ENCODE measurements around the gene TMX3. TPM values are rescaled to one million over a fixed set of nuclear protein-coding genes. Genes with fewer than 3 reads are reported as not detected.

TMX3 gene
- total and polyA plus RNA-seq, 2 experiments from 2014 or later: 26.1 to 36.2 TPM

DNA sequence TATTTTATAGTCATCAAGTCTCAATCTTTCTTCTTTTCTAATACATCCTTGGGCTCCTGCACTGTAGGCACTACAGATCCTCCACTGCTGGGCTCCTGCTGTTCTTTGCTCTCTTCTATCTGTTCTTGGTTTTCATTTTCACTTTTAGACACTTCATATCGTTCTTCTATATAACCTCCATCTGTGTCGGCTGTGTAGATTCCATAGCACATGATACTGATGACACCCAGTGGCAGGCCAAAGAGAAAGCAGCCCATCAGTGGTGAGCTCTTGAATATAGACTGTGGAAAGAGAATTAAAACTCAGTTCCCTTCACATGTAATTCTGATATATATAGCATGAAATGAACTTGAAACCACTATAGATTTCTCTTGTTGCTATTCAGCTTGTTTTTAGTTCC, 38.0 kb downstream of the TMX3 start:
- Histone ChIP-seq H3K9me3 (ENCODE audit: low read depth) (no peaks in the 10 kb centered on the region), H3K27me3 (no peaks in the 10 kb centered on the region), H3K36me3 (peaks cover 52% of the 10 kb centered on the region), H3K4me1 (ENCODE audit: low read depth) (no peaks in the 10 kb centered on the region), H3K4me3 (no peak overlapping the region), H3K27ac (no peak overlapping the region)
- TF ChIP-seq, protein P1, sequence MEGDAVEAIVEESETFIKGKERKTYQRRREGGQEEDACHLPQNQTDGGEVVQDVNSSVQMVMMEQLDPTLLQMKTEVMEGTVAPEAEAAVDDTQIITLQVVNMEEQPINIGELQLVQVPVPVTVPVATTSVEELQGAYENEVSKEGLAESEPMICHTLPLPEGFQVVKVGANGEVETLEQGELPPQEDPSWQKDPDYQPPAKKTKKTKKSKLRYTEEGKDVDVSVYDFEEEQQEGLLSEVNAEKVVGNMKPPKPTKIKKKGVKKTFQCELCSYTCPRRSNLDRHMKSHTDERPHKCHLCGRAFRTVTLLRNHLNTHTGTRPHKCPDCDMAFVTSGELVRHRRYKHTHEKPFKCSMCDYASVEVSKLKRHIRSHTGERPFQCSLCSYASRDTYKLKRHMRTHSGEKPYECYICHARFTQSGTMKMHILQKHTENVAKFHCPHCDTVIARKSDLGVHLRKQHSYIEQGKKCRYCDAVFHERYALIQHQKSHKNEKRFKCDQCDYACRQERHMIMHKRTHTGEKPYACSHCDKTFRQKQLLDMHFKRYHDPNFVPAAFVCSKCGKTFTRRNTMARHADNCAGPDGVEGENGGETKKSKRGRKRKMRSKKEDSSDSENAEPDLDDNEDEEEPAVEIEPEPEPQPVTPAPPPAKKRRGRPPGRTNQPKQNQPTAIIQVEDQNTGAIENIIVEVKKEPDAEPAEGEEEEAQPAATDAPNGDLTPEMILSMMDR (IDR thresholded peaks at IDR 0.05; ENCODE audit: low read depth, low read length): peak; percentile 38
- peak in 1 of 2 donors; percentile 49 for DNase-seq (ENCODE audit: low read depth in 1 of 2, low spot score in 1 of 2)

DNA sequence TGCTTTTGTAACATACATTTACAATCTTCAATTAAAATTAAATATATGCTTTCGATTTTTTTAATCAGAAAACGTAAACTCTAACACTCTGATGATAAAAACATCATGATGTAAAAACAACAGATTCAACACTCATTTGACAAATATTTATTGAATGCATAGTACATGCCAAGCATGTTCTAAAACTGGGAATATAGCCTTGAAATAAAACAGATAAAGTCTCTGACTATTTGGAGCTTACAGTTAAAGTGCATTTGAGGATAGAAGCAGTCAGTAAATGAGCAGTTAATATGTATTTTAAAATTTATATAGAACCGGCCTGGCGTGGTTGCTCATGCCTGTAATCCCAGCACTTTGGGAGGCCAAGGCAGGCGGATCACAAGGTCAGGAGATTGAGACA, 47.8 kb downstream of the TMX3 start:
- DNase-seq (ENCODE audit: low read depth in 1 of 2, low spot score in 1 of 2): peak in 1 of 2 donors; percentile 61
- Histone ChIP-seq H3K9me3 (ENCODE audit: low read depth) (no peaks in the 10 kb centered on the region), H3K4me1 (ENCODE audit: low read depth) (no peaks in the 10 kb centered on the region), H3K27me3 (no peaks in the 10 kb centered on the region), H3K36me3 (no peaks in the 10 kb centered on the region), H3K27ac (no peak overlapping the region), H3K4me3 (no peak overlapping the region)
- TF ChIP-seq, protein P1 (IDR thresholded peaks at IDR 0.05; ENCODE audit: low read depth, low read length): no peak

DNA sequence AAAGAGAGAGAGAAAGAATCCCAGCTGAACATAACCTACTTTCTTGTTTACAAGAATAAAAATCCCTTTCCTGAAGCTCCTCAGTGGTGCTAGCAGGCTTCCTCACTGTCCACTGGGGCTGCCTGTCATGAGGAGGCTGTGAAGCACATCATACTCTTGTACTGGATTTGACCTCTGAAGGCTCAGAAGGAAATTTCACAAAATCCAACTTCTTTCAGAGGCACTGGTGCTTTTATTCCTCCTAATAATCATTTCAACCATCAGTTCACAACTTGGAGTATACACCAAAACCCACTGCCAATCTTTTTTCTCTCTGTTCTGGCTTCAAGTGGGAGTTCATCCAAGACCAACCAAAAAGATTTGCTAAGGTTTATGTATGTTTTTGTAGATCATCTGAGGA, 48.5 kb downstream of the TMX3 start:
- H3K27me3 ChIP-seq: no peaks in the 10 kb centered on the region
- no peaks in the 10 kb centered on the region for H3K9me3 ChIP-seq (ENCODE audit: low read depth)
- peak in 1 of 2 donors; percentile 37 for DNase-seq (ENCODE audit: low read depth in 1 of 2, low spot score in 1 of 2)
- no peaks in the 10 kb centered on the region for H3K36me3 ChIP-seq
- TF ChIP-seq, protein P1 (IDR thresholded peaks at IDR 0.05; ENCODE audit: low read depth, low read length): no peak
- no peak overlapping the region for H3K4me3 ChIP-seq
- H3K27ac ChIP-seq: no peak overlapping the region
- H3K4me1 ChIP-seq (ENCODE audit: low read depth): no peaks in the 10 kb centered on the region

DNA sequence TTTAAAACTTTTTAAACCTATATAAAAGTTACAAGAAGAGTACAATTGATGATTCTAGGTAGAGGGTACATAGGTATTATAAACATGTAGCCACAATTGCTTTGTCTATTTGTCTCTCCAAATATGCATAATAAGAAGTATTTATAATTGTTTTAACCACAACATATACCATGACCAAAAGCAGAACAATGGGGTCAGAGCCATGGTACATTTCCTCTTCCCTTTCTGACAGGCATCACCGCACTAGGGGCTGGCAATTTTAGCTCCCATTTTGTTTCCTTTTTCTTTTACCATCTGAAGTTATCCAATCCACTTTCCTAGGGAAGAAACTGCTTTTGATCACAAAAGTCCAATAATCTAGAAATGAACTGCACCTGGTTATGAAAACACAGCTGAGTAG, 49.3 kb downstream of the TMX3 start:
- Histone ChIP-seq H3K36me3 (no peaks in the 10 kb centered on the region), H3K27me3 (no peaks in the 10 kb centered on the region), H3K27ac (no peak overlapping the region), H3K9me3 (ENCODE audit: low read depth) (no peaks in the 10 kb centered on the region), H3K4me1 (ENCODE audit: low read depth) (no peaks in the 10 kb centered on the region), H3K4me3 (no peak overlapping the region)
- TF ChIP-seq, protein P1 (IDR thresholded peaks at IDR 0.05; ENCODE audit: low read depth, low read length): no peak
- DNase-seq (ENCODE audit: low read depth in 1 of 2, low spot score in 1 of 2): no peak

DNA sequence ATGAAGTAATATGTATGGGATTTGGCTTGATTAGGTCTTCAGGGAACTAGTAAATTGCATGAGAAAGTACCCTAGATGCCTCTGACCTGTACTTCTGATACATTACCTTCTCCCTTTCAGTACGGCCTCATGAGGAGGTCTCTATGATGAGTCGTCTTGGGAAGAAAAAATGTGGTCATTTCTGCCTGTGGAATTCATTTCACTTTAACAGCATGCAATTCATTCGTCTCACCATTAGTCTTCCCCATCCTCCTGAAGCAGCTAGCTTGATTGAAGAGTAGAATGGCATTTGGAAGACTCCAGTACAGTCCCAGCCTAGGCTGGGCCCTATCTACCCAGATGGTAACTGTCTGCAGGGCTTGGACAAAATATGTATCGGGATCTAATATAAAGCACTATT, 52.2 kb downstream of the TMX3 start:
- H3K4me3 ChIP-seq: no peak overlapping the region
- TF ChIP-seq, protein P1 (IDR thresholded peaks at IDR 0.05; ENCODE audit: low read depth, low read length): peak; percentile 11
- H3K27ac ChIP-seq: no peak overlapping the region
- H3K36me3 ChIP-seq: no peaks in the 10 kb centered on the region
- H3K4me1 ChIP-seq (ENCODE audit: low read depth): no peaks in the 10 kb centered on the region
- DNase-seq (ENCODE audit: low read depth in 1 of 2, low spot score in 1 of 2): peak in 1 of 2 donors; percentile 31
- no peaks in the 10 kb centered on the region for H3K9me3 ChIP-seq (ENCODE audit: low read depth)
- H3K27me3 ChIP-seq: no peaks in the 10 kb centered on the region
